ENCODE data around the gene GLB1L. TPM values are rescaled to one million over a fixed set of nuclear protein-coding genes. Genes with fewer than 3 reads are reported as not detected.

Gene GLB1L
- total RNA-seq, 1 donor = 21.0 TPM

DNA sequence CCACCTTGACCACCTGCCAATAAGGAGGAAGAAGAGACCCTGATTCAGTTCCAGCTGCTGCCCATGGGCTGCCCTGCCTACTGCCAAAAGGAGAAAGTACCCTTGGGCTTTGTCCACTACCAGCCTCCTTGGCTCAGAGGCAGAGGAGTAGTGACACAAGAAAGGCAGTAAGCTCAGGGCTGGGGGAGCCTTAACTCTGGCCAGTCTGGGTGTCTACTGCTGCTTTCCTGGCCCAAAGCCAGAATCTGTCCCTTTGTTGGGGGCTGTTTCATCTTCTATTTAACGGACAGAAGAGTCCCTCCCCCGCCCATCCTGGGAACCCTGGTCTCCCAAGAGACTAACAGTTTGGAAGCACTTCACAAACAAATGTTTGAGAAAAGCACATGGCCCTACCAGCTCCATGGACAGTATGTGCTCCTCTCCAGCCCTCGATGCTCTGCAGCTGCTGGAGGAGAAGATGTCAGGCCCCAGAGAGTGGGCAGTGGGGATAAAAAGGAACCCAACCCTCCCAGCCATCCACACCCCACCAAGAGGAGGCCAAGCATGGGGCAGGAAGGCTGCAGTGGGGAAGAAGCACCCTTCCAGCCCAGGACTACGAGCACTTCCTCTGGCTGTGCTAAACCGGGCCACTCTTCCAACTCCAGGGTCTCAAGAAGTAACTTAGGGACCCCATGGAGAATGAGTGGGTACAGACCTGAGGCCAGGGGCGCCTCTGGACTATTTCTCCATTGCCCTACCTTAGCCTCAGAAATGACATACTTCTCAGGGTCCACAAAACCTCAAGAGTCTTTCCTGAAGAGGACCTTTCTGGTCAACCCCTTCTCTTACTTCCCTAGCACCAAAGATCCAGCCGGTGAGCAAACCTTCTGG, 17.0 kb downstream of the GLB1L start:
- TF ChIP-seq, protein P1, sequence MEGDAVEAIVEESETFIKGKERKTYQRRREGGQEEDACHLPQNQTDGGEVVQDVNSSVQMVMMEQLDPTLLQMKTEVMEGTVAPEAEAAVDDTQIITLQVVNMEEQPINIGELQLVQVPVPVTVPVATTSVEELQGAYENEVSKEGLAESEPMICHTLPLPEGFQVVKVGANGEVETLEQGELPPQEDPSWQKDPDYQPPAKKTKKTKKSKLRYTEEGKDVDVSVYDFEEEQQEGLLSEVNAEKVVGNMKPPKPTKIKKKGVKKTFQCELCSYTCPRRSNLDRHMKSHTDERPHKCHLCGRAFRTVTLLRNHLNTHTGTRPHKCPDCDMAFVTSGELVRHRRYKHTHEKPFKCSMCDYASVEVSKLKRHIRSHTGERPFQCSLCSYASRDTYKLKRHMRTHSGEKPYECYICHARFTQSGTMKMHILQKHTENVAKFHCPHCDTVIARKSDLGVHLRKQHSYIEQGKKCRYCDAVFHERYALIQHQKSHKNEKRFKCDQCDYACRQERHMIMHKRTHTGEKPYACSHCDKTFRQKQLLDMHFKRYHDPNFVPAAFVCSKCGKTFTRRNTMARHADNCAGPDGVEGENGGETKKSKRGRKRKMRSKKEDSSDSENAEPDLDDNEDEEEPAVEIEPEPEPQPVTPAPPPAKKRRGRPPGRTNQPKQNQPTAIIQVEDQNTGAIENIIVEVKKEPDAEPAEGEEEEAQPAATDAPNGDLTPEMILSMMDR (IDR thresholded peaks at IDR 0.05; ENCODE audit: extremely low read depth, low read depth, low read length) = no peak
- H4K20me1 ChIP-seq (ENCODE audit: insufficient read depth, low read length) = peaks cover 20% of the 10 kb centered on the region
- peak overlapping the region; percentile 85 for H3K27ac ChIP-seq (ENCODE audit: low read depth, low read length)
- peak; percentile 92 for DNase-seq (ENCODE audit: insufficient read length, low spot score, missing footprints)
- peak overlapping the region; percentile 100 for H3K4me2 ChIP-seq (ENCODE audit: insufficient read depth, low read length)
- peaks cover 41% of the 10 kb centered on the region for H3K79me2 ChIP-seq (ENCODE audit: insufficient read depth, low read length)
- peak overlapping the region; percentile 97 for H3K4me3 ChIP-seq (ENCODE audit: insufficient read depth, low read length)
- H3K9me3 ChIP-seq (ENCODE audit: low read depth, low read length) = no peaks in the 10 kb centered on the region
- H3K4me1 ChIP-seq (ENCODE audit: insufficient read depth, low read length) = peaks cover 20% of the 10 kb centered on the region
- peak overlapping the region; percentile 86 for H2AFZ ChIP-seq (ENCODE audit: low read length)
- peaks cover 42% of the 10 kb centered on the region for H3K36me3 ChIP-seq (ENCODE audit: insufficient read depth, low read length)
- H3K27me3 ChIP-seq (ENCODE audit: insufficient read depth, low read length) = no peaks in the 10 kb centered on the region

DNA sequence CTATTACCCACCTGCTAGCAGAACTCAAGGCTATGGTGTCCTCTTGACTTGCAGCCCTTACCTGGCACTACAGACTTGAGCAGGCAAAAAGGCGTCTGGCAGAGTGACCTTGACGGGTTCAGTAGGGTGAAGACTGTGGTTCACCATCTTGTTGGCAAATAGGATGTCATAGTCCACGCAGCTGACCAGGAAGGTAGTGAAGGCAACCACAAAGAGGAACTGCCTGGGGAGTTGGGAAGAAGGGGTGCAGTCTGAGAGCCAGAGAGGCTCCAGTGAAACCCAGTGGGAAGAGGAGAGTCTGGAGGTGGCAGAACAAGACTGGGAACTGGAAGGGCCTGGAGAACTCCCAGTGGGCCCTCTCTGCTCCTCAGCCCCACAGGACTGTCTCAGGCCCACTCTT, 19.9 kb downstream of the GLB1L start:
- Histone ChIP-seq H3K9me3 (ENCODE audit: low read depth, low read length) (no peaks in the 10 kb centered on the region), H3K27ac (ENCODE audit: low read depth, low read length) (no peak overlapping the region), H3K36me3 (ENCODE audit: insufficient read depth, low read length) (peaks cover 49% of the 10 kb centered on the region), H4K20me1 (ENCODE audit: insufficient read depth, low read length) (peaks cover 20% of the 10 kb centered on the region), H3K4me1 (ENCODE audit: insufficient read depth, low read length) (peaks cover 18% of the 10 kb centered on the region), H3K4me2 (ENCODE audit: insufficient read depth, low read length) (no peak overlapping the region), H3K27me3 (ENCODE audit: insufficient read depth, low read length) (no peaks in the 10 kb centered on the region), H2AFZ (ENCODE audit: low read length) (no peak overlapping the region), H3K4me3 (ENCODE audit: insufficient read depth, low read length) (no peak overlapping the region), H3K79me2 (ENCODE audit: insufficient read depth, low read length) (peaks cover 28% of the 10 kb centered on the region)
- DNase-seq (ENCODE audit: insufficient read length, low spot score, missing footprints) = no peak
- TF ChIP-seq, protein P1 (IDR thresholded peaks at IDR 0.05; ENCODE audit: extremely low read depth, low read depth, low read length) = no peak

DNA sequence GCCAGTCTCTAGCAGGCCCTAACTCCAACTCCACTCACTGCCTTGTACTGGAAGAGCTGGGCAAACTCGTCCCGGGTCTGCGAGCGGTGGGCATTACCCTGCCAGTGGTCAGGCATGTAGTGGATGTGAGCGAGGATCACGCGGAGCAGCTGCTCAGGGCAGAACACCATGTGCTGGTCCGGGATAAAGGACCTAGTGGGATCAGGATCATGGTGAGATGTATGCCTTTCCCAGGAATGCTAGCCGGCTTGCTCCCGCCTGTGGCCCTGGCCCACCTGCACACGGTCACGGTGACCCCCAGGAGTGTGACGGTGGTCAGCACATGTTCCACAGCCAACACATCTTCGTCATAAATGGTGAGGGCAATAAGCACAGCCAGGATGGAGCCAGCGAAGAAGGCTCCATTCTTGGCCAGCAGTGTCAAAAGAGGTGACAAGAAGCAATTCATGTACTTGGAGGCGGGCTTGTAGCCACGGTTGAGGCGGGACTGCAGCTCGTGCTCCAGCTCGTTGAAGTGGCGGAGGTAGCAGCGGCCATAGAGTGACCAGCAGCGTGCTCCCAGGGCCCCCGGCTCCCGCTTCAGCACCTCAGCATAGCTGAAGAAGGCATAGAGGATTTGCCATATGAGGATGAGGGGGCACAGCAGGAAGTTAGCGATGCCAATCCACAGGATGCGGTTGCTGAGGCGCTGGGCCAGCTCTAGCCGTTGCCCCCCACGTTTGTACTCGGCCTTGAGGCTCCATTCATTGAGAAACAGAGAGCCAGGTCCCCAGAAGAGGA, 21.2 kb downstream of the GLB1L start:
- Histone ChIP-seq H3K79me2 (ENCODE audit: insufficient read depth, low read length) (peaks cover 26% of the 10 kb centered on the region), H3K4me2 (ENCODE audit: insufficient read depth, low read length) (no peak overlapping the region), H4K20me1 (ENCODE audit: insufficient read depth, low read length) (peaks cover 24% of the 10 kb centered on the region), H3K27me3 (ENCODE audit: insufficient read depth, low read length) (no peaks in the 10 kb centered on the region), H3K9me3 (ENCODE audit: low read depth, low read length) (no peaks in the 10 kb centered on the region), H3K27ac (ENCODE audit: low read depth, low read length) (no peak overlapping the region), H3K4me3 (ENCODE audit: insufficient read depth, low read length) (no peak overlapping the region), H3K4me1 (ENCODE audit: insufficient read depth, low read length) (peaks cover 21% of the 10 kb centered on the region), H2AFZ (ENCODE audit: low read length) (no peak overlapping the region), H3K36me3 (ENCODE audit: insufficient read depth, low read length) (peaks cover 57% of the 10 kb centered on the region)
- peak; percentile 67 for DNase-seq (ENCODE audit: insufficient read length, low spot score, missing footprints)
- TF ChIP-seq, protein P1 (IDR thresholded peaks at IDR 0.05; ENCODE audit: extremely low read depth, low read depth, low read length) = no peak
